GM19328 (cell line): ENCODE results near the gene HMG20A.
"Not testable (repeated sequence)": the region's sequence is repeated elsewhere in the genome, so short reads cannot be mapped to it uniquely, and the experiment has no call there.

Experiments used
- ATAC-seq: cut with Tn5 transposase; IDR thresholded peaks from one replicate; pipeline ENCODE4 v1.9.1; 2021; ENCODE audit warnings: mild to moderate bottlenecking, moderate library complexity; ENCODE audit not compliant: unreplicated experiment

The HMG20A gene

DNA sequence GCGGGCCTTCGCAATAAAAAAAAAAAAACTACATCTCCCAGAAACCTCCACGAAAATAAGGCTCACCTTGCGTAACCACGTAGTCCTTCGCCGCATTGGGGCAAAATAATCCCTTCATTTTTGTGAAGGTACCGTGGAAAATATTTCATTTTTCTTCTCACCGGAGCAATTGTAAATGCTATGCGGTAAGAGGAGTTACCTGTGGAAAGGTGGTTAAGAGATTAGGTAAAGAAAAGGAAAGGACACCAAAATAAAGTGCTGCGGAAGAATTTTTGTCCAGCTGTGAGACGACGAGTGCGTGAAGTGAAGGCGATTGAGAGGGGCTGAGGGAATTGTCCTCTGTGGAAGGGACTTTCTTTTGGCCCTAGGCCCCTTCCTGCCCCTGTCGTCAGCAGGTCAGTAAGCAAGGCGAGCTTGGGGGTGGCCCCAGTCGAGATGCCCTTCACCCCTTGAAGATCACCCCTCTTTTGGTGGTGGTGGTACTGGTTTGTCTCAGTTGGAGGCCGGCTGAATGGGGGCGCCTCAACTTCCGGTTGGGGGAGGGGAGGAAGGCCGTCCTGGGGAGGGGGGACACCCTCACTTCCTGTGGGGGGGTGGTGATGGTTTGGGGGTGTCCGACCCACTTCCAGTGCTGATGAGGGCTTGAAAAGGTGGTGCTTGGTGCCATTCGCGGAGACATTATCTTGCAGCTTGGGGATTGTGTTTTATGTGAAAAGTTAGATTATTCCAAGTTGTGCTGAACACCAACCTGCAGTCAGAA is at the start of gene HMG20A:
TSS of gene HMG20A (plus strand) at position 279 of the 760 bp plus-strand sequence. CDS start 37,520 bp downstream, outside the sequence.
- ATAC-seq: peak; percentile 29

DNA sequence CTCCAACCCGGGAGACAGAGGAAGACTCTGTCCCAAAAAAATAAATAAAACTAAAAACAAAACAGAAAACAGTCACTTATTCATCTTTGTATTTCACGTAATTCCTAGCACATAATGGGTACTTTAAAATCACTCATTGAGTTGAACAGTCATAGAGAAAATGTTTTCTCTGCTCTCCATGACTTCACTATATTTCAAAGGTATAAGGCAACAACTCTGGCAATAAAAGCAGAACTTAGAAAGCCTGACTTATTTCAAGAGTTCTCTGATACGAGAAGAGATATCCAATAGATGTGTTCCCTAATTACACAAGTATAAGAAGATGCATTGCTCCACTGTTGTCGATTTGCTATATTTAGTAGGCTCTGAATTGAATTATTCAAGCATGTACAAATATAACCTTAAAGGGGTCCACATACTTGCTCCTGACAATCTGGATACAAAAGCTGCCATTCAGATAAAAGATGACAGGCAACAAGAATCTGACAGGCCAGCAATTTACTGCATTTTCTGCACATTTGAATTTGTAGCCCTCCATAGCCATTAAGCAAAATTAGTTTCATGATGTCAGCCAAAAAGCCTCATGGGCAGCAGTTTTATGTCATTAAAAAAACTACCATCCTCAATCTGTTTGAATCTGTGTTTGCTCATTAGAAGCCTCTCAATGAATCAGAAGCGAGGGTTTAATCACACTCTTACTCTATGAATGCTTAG is 48.7 kb upstream of the HMG20A start:
- no peak for ATAC-seq

DNA sequence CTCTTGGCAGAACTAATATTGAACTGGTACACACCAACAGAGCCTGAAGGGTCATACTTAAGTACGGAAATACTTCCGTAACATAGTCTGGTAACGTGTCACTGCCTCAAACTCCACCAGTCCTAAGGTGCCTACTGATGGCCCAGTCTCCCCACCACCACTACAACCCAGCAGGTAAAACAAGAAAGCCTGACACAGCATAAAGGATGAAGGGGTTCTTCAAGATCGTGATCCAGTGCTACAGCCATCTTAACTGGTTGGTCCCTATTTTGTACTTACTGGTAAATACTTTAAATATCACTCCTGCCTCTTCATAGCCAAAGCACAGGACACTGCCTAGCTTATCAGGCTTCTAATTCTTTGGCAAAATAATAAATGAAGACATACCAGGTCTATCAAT is 47.2 kb upstream of the HMG20A start:
- ATAC-seq: no peak

DNA sequence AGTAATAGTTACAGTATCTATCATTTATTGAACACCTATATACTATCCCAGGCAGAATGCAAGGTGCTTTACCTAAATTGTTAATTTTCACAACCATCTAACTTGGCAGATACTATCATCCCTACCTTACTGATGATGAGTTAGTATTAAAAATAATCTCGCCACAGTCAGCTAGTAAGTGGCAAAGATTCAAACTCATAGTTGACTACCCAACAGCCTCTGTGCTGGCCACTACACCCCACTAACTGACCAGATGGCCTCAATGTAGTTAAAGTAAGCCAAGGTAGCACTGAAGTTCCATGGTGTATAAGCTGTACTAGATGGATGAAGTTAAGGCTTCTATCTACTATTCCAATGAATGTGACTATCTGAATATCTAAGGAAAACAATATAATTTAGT is 45.6 kb upstream of the HMG20A start:
- no peak for ATAC-seq

DNA sequence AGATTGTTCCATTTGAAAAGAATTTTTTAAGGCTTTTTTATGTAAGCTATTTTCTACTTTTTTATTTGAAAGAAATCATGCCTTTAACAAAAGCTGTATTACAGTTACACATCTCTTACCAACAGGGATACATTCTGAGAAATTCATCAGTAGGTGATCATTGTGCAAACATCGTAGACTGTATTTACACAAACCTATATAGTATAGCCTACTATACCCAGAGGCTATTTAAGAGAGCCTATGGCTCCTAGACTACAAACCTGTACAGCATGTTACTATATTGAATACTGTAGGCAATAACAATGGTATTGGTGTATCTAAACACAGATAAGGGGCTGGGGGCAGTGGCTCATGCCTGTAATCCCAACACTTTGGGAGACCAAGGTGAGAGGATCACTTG is 43.9 kb upstream of the HMG20A start:
- no peak for ATAC-seq

DNA sequence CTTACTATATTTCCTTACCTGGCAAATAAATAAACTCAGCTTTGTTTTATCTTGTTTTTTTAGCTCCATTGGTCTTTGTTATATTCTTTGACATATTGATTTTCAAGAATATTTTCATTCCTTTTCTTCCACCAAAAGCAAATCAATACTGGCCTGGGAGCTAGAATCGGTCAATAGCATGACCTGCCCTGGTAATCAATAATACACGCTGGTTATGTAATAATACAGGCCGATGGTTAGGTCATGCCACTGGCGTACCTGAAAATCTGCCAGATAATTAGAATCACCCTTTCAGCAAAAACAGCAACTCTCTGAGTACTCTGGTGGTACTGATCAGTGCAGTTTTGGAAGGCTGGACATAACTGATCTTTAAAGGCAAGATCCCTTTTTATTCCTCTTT is 40.7 kb upstream of the HMG20A start:
- no peak for ATAC-seq

DNA sequence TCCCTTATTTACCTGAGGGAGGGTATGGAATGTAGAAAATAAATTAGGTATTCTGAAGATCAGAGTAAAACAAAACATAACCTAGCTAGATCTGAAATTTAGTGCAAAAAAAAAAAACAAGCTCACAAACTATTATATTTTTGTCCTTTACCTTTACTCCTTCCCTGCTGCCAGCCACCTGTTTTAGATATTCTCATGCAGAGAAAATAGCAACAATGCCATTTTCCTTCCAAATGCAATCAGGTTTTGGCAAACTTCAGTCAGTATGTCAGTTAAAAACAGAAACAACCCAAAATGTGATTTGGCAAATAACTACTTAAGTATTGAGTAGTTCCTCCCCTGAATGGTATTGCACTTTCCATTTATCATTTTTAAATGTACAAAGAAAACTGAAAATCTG is 36.6 kb upstream of the HMG20A start:
- ATAC-seq: no peak

DNA sequence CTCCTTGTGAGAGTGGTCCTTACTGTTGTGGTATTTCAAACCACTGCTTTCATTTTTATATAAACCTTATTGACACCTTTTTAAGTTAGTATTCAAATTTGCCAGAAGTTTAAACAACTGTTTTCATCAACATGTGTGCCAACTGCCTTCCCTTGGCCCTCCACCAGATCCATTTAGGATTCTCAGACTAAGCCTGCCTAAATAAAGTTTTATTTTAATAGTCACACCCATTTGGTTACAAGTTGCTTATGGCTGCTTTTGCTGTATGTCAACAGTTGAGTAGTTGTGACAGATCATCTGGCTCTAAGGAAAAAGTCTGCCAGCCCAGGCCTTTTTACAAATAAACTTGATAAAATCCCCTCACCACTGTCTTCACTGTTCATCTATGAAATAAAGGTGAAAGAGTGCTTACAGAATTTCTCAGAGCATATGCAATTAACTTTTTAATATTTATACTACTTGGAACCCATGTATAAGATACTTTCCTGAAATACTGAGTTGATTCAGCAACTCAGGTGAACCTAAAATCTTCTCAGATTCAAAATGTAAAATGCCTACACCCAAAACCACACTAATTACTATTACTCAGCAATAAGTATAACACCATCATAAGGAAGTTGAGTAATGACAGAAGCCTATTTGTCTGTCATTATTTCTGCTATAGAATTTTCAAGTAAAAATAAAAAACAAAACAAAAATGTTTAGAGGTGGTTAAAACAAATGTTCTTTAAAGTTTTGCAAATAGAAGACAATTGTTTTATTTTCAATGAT is 35.9 kb upstream of the HMG20A start:
- no peak for ATAC-seq

DNA sequence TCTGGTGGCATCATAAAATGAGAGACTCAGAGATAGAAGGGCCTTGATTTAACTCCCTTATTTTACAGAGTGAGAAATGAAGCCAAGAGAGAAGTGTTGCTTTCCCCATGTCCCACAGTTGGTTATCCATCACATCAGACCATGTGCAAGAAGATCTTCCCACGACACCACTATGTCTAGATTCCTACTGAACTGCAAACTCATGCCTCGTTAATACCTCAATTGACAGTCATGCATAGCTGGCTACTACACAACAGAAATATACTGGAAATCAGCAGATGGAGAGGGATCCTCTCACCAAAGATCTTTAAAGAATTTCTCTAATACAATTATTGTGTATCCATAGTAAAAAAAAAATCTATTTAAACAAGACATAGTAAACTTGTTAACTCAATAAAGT is 34.1 kb upstream of the HMG20A start:
- ATAC-seq: no peak

DNA sequence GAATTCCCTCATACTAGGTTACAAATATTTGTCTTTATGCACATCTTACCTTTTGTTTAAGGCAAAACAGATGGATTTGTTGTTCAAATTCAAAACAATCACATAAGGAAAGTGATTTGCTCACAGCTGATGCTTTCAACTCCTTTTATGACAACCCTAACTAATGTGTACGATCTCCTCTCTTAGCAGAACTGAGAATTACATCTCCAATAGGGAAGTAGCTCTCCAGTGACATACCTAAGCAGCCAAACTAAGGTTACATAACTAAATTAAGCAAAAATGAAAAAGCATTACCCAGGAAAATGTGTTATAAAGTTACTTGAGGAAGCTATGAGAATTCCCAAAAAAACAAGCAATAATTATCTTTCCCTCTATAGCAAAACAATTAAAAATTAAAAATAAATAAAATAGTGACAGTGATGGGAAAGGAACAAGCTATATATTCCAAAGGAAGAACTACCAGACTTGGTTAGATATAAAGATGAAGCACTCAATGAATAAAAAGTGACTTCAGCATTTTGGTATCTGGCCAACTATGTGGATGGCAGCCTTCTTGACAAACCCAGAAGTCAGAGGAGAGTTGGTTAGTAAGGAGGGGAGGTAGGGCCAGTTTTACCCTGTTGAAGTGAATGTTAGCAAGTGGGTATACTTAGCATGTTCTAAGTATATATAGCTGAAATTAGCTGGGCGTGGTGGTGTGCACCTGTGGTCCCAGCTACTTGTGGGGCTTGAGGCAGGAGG is 33.2 kb upstream of the HMG20A start:
- no peak for ATAC-seq

DNA sequence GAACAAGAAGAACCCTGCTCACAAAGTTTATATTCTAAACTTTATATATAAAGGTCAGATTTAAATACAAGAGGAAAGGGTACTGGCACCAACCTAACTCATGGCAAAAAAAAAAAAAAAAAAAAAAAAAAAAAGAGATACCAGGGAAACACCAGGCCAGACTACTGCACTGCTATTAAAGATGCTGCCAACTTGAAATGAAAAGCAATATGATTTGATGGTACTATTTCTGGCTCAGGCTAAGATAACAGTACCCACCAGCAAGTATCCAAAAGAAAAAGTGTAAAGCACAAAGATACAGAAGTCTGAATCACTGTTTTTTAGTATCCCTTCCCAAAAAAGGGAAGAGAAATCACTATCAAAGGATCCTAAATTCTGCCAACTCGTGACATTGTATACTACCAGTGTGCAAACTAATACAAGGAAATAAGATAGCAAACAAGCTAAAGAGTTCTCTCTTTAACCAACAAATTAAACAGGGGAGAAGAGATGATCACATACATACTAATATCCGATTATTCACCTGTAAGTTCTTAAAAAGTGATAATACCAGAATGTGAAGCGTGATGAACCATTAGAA is 29.2 kb upstream of the HMG20A start:
- no peak for ATAC-seq

DNA sequence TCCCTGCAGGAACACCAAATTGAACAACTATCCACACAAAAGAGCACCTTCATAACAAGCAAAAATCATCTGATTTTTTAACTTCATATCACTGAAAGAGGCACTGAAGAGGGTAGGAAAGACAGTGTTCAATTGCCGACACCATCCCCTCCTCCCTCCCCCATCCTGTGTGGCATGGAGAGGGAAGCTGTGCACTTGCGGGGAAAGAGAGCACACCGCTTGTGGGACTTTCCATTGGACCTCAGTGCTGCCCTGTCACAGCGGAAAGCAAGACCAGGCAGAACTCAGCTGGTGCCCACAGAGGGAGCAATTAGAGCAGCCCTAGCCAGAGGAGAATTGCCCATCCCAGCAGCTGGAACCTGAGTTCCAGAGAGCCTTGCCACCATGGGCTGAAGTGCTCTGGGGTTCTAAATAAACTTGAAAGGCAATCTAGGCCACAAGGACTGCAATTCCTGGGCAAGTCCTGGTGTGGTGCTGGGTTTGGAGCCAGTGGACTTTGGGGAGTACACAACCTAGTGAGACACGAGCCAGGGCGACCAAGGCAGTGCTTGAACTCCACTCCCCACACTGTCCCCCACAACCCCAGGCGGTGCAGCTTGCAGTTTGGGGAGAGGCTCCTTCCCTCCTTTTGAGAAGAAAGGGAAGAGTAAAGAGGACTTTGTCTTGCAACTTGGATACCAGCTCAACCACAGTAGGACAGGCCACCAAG is 27.8 kb upstream of the HMG20A start:
- ATAC-seq: no peak

DNA sequence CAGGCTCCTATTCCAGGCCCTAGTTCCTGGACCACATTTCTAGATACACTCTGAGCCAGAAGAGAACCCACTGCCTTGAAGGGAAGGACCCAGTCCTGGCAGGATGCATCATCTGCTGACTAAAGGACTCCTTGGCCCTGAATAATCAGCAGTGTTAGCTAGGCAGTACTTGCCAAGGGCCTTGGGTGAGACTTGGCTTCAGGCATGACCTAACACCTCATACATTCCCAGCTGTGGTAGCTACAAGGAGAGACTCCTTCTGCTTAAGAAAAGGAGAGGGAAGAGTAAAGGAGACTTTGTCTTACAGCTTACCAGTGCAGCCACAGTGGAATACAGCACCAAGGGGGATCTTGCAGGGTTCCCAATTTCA is 27.2 kb upstream of the HMG20A start:
- ATAC-seq: no peak

DNA sequence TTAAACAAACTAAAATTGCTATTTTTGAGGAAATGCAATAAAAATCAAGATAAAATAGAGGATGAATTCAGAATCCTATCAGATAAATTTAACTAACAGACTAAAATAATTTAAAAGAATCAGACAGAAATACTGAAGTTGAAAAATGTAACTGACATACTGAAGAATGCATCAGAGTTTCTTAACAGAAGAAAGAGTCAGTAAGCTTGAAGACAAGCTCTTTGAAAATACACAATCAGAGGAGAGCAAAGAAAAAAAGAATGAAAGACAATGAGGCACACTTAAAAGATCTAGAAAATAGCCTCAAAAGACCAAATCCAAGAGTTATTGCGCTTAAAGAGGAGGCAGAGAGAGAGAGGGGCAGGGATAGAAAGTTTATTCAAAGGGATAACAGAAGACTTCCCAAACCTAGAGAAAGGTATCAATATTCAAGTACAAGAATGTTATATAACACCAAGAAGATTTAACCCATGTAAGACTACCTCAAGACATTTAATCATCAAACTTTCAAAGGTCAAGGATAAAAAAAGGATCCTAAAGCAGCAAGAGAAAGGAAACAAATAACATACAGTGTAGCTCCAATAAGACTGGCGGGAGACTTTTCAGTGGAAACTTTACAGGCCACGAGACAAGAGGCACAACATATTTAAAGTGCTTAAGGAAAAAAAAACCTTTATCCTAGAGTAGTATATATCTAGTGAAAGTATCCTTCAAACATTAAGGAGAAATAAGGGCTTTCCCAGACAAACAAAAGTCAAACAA is 25.5 kb upstream of the HMG20A start:
- no peak for ATAC-seq

DNA sequence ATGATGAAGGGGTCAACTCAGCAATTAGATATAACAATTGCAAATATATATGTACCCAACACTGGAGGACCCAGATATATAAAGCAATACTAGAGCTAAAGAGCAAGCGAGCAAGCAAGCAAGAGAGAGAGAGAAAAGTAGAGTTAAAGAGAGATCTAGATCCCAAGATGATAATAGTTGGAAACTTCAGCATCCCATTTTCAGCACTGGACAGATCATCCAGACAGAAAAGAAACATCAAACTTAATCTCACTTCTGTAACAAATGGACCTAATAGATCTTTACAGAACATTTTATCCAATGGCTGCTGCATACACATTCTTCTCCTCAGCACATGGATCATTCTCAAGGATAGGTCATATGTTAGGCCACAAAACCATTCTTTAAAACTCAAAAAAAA is 24.0 kb upstream of the HMG20A start:
- no peak for ATAC-seq

DNA sequence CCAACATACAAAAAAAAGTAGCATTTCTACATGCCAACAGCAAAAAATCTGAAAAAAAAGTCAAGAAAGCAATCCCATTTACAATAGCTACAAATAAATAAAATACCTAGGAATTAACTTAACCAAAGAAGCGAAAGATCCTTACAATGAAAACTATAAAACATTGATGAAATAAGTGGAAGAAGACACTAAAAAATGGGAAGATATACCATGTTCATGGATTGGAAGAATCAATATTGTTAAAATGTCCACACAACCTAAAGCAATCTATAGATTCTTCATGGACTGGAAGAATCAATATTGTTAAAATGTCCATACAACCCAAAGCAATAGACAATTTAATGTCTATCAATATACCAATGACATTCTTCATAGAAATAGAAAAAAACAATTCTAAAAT is 21.8 kb upstream of the HMG20A start:
- ATAC-seq: no peak

DNA sequence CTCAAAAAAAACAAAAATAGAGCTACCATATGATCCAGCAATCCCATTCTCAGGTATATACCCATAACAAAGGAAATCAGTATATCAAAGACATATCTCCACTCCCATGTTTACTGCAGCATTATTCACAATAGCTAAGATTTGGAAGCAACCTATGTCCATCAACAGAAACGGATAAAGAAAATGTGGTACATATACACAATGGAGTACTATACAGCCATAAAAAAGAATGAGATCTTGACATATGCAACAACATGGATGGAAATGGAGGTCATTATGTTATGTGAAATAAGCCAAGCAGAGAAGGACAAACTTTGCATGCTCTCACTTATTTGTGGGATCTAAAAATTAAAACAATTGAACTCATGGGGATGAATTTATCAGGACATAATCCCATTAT is 20.4 kb upstream of the HMG20A start:
- no peak for ATAC-seq

DNA sequence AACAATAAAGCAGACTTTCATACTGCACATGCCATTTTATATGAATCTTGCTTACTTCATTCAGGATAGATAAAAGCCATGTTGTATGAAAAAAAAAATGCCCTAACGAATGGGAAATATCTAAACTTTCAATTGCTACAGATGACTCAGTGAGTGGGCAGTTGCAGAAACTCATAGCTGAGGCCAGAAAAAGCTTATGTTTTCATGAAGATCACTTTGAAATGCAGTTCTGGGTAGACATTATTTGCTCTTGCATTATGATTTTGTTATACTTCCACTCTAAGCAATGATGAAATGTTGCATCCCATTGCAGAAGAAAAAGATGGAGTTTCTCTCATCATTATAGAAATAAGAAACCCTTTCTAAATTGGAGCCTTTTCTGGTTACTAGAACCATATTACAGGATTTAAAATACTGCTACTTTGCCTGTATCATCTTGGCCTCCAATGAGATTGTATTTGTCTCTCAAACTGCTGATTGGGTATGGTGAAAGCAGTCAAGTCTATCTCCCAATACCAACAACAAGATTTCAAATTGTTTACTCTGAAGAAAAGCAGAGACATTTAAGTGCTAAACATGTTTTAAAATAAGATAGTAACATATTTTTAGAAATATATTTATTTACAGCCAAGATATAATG is 17.8 kb upstream of the HMG20A start:
- no peak for ATAC-seq

DNA sequence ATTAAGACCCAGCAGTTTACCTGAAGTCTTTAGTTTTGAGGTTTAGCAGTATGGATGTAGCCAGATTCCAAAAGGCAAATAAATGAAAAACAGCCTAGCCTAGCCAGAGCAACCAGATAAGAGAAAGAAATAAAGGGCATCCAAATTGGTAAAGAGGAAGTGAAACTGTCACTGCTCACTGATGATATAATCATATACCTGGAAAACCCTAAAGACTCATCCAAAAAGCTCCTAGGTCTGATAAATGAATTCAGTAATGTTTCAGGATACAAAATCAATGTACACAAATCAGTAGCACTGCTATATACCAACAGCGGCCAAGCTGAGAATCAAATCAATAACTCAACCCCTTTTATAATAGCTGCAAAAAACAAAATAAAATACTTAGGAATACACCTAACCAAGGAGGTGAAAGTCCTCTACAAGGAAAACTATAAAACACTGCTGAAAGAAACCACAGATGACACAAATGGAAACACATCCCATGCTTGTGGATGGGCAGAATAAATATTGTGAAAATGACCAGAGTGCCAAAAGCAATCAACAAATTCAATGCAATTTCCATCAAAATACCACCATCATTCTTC is 14.4 kb upstream of the HMG20A start:
- not testable (repeated sequence) for ATAC-seq
